ENCODE results near the gene ANKRD29. TPM values are rescaled to one million over a fixed set of nuclear protein-coding genes. Genes with fewer than 3 reads are reported as not detected.

Gene ANKRD29
- total RNA-seq, 1 donor from 2014 or later: 0.65 TPM

- Histone ChIP-seq H3K4me1 (peaks cover 13% of the 10 kb centered on the region), H3K4me2 (no peak overlapping the region), H3K9me3 (ENCODE audit: low read depth) (no peaks in the 10 kb centered on the region), H3K9ac (no peak overlapping the region), H3K27ac (no peak overlapping the region), H4K20me1 (ENCODE audit: low read depth) (no peaks in the 10 kb centered on the region), H2AFZ (replicated peaks) (no peak overlapping the region), H3K36me3 (no peaks in the 10 kb centered on the region), H3K27me3 (no peaks in the 10 kb centered on the region), H3F3A (ENCODE audit: low read depth) (no peaks in the 10 kb centered on the region), H3K79me2 (ENCODE audit: low read depth) (no peaks in the 10 kb centered on the region), H3K4me3 (no peak overlapping the region)
- no peak overlapping the region for H3K27ac Mint-ChIP-seq
- H3K9me3 Mint-ChIP-seq: peaks cover 3% of the 10 kb centered on the region
- DNase-seq (ENCODE audit: low spot score): no peak
- no peak overlapping the region for H3K4me3 Mint-ChIP-seq
- H3K27me3 Mint-ChIP-seq (ENCODE audit: insufficient read depth, low read depth): peaks cover 4% of the 10 kb centered on the region
- H3K4me1 Mint-ChIP-seq: peaks cover 14% of the 10 kb centered on the region
- H3K36me3 Mint-ChIP-seq: no peaks in the 10 kb centered on the region
- TF ChIP-seq CTCF (IDR thresholded peaks at IDR 0.05): no peak
- no peak for TF ChIP-seq EZH2phosphoT487 (IDR thresholded peaks at IDR 0.05)
- no peak for TF ChIP-seq EZH2 (IDR thresholded peaks at IDR 0.05)
Measured at GRCh38 chr18:23646282-23646681, 16.4 kb downstream of the ANKRD29 start.

- H2AFZ ChIP-seq (replicated peaks): no peak overlapping the region
- Mint-ChIP-seq H3K4me3 (no peak overlapping the region), H3K27me3 (ENCODE audit: insufficient read depth, low read depth) (peaks cover 4% of the 10 kb centered on the region), H3K4me1 (peaks cover 9% of the 10 kb centered on the region), H3K27ac (no peak overlapping the region), H3K36me3 (no peaks in the 10 kb centered on the region), H3K9me3 (peaks cover 3% of the 10 kb centered on the region)
- no peaks in the 10 kb centered on the region for H3K79me2 ChIP-seq (ENCODE audit: low read depth)
- H3K4me2 ChIP-seq: no peak overlapping the region
- H3K9ac ChIP-seq: no peak overlapping the region
- no peak for DNase-seq (ENCODE audit: low spot score)
- peaks cover 7% of the 10 kb centered on the region for H3K4me1 ChIP-seq
- no peaks in the 10 kb centered on the region for H3K9me3 ChIP-seq (ENCODE audit: low read depth)
- H3K36me3 ChIP-seq: no peaks in the 10 kb centered on the region
- H3K27ac ChIP-seq: no peak overlapping the region
- H3K4me3 ChIP-seq: no peak overlapping the region
- TF ChIP-seq EZH2 (IDR thresholded peaks at IDR 0.05) (no peak), CTCF (IDR thresholded peaks at IDR 0.05) (no peak), EZH2phosphoT487 (IDR thresholded peaks at IDR 0.05) (no peak)
- H3K27me3 ChIP-seq: no peaks in the 10 kb centered on the region
- no peaks in the 10 kb centered on the region for H4K20me1 ChIP-seq (ENCODE audit: low read depth)
- H3F3A ChIP-seq (ENCODE audit: low read depth): no peaks in the 10 kb centered on the region
Measured at GRCh38 chr18:23645568-23646175, 17.0 kb downstream of the ANKRD29 start.

GRCh38 chr18:23643815-23644490 lies 18.8 kb downstream of the ANKRD29 start:
- no peaks in the 10 kb centered on the region for H3K36me3 Mint-ChIP-seq
- H3K36me3 ChIP-seq: no peaks in the 10 kb centered on the region
- peaks cover 7% of the 10 kb centered on the region for H3K4me1 ChIP-seq
- no peak overlapping the region for H3K27ac Mint-ChIP-seq
- no peaks in the 10 kb centered on the region for H3F3A ChIP-seq (ENCODE audit: low read depth)
- H3K27me3 Mint-ChIP-seq (ENCODE audit: insufficient read depth, low read depth): peaks cover 2% of the 10 kb centered on the region
- H3K9ac ChIP-seq: no peak overlapping the region
- no peaks in the 10 kb centered on the region for H3K79me2 ChIP-seq (ENCODE audit: low read depth)
- H3K4me3 Mint-ChIP-seq: no peak overlapping the region
- H3K27ac ChIP-seq: no peak overlapping the region
- no peak overlapping the region for H3K4me3 ChIP-seq
- H3K9me3 ChIP-seq (ENCODE audit: low read depth): no peaks in the 10 kb centered on the region
- TF ChIP-seq EZH2phosphoT487 (IDR thresholded peaks at IDR 0.05) (no peak), CTCF (IDR thresholded peaks at IDR 0.05) (no peak), EZH2 (IDR thresholded peaks at IDR 0.05) (no peak)
- peaks cover 3% of the 10 kb centered on the region for H3K9me3 Mint-ChIP-seq
- no peak overlapping the region for H3K4me2 ChIP-seq
- H4K20me1 ChIP-seq (ENCODE audit: low read depth): no peaks in the 10 kb centered on the region
- H2AFZ ChIP-seq (replicated peaks): no peak overlapping the region
- no peaks in the 10 kb centered on the region for H3K27me3 ChIP-seq
- peaks cover 6% of the 10 kb centered on the region for H3K4me1 Mint-ChIP-seq
- no peak for DNase-seq (ENCODE audit: low spot score)

All from neural progenitor cell (in vitro differentiated cells).